NAMALWA (cell line): ENCODE measurements around the gene SFXN5.

Experiments
- DNase-seq: peaks from one replicate; pipeline ENCODE4 v3.0.0-alpha.2; 2015; ENCODE audit warnings: low spot score

Gene SFXN5

DNA sequence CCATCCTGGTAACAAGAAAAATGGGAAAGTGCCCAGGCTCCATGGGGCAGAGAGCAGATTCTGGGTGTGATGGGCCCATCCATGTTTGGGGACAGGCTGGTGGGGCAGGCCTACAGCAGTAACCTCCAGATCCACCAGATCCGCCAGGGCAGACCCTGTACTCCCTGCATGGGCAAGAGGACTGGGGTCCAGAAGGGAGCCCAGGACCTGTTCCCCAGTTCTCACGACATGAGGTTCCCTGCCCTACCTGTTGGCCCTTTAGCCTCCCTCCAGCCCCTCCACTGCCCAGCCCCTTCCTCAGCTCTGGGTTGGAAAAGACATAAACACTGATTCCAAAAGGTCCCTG is 115.5 kb downstream of the SFXN5 start:
- DNase-seq = no peak

DNA sequence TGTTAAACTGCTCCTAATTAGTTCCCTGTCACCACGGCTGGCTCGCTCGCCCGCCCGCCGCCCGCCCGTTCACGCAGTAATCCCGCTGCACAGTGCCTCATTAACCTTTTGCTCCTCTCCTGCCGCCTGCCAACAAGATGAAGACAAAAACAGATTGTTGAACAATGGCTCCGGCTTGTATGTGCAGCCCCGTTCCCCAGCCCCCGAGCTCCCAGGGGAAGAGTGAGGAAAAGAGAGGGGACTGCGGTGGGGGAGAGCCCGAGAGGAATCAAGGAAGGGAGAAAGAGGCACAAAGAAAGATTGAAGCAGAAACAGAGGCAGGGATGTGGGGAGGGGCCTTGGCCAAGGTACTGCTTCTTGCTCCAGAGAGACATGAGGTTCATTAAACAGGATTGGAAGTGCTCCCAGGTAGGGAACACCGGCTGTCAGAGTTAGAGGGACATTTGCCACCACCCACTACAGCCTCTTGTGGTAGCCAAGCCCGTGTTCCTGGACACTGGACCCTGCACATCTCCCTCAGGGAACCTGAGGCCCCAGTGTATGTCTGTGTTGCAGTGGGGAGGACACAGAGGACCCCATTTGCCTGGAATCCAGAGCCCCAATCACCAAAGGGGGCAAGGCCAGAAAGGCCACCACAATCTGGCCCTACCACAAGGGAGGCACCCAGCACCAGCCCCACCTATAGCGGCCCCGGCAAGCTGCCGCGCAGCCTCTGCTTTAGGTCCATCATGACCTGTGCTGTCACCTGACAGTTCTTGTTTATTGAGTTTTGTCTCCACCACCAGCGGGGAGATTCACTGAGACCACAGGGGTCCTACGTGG is 116.1 kb downstream of the SFXN5 start:
- DNase-seq = no peak

DNA sequence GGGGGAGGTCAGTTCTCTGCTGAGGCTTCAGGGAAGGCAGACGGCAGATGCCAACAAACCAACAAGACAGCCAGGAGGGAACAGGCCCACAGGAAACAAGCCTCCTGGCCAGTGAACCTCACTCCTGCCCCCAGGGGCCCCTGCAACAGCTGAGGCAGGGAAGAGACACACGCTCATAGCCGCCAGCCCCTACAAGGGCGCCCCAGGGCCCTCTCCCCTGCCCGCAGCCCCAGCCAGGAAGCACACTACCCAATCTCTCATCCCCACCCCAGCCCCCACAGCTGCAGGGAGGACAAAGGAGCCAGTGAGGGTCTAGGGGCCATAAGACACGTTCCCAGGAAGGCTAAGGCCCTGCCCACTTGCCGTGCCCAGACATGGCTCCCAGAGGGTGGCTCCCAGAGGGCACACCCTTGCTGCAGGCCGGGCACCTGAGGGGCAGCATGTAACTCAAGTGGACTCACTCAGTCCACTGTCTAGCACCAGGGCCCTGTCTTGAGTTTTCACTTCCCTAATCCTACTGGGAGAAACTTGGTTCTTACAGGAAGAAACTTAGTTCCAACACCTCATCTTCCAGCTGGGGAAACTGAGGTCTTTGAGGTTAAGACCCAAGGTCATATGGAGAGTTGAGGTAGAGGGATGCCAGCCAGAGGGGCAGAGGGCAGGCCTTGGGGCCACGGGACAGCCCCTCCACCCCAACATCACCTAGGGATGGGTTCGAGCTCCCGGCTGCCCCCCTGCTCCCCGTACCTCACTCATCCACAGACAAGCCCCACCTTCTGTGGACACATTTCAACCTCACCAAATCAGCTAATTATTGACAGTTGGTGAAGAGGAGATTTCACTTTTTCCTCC is 116.9 kb downstream of the SFXN5 start:
- no peak for DNase-seq

DNA sequence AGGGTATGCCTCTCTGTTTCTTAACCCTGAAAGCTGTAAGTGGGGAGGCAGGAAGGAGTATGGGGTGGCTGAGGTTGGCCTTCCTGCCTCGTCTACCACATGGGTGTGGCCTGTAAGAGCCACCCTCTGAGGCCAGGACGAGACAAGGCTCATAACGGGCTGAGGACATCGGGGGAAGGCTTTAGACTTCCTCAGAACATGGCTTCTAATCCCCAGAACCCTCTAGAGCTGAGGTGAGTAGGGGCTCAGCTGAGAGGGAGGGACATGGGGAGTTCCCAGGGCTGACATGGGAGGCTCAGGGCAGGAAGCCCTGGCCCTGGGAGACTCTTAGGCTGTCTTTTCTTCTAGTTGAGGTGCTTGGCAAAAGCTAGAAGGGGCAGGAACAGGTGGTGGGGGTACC is 117.5 kb downstream of the SFXN5 start:
- no peak for DNase-seq

DNA sequence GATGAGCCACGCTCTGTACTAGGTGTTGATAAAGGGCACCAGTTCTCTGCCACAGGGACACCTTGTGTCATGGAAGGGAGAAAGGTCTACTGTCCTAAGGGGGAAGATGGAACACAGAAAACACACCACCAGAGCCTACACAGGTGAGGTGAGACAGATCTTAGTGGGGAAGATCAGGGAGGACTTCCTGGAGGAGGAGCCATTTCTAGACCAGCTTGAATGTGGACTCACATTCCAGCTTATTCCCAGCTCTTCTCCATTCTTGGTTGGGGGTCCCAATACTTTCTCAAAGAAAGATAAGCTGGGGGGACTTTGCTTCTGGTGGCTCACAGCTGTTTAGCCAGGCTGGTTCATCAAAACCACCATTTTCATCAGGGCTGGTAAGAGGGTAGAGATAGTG is 118.0 kb downstream of the SFXN5 start:
- no peak for DNase-seq

- no peak for DNase-seq
Measured at GRCh38 chr2:72952961-72953360, 118.6 kb downstream of the SFXN5 start.

DNA sequence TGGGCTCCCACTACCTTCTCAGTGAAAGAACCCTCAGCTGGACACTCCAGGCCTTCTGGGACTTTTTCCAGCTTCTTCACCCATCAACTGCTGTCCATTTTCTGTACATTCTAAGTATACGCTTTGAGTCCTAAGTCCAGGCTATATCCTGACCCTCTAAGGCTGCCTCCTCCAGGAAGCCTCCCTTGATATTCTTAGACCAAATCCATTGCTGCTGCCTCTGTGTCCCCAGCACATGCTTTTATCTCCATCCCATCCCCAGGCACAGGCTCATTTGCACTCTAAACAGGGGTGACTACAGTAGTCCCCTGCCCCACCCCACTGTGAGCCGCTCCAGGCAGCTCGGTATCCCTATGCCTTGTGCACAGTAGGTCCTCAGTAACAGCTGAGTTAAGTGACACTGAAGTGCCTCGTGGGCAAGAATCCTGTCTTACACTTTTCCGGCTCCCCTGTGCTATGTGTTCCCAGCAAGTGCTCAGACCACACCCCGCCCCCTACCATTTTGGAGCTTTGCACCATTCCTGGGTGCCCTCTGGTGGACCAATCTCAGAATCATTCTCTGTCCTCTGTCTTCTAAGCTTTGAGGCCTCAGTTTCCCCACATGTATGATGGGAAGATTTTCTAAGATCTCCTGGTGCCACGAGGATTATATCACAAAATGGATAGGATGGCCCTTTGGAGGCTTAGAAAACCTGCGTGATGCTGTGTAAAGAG is 119.2 kb downstream of the SFXN5 start:
- DNase-seq = no peak

DNA sequence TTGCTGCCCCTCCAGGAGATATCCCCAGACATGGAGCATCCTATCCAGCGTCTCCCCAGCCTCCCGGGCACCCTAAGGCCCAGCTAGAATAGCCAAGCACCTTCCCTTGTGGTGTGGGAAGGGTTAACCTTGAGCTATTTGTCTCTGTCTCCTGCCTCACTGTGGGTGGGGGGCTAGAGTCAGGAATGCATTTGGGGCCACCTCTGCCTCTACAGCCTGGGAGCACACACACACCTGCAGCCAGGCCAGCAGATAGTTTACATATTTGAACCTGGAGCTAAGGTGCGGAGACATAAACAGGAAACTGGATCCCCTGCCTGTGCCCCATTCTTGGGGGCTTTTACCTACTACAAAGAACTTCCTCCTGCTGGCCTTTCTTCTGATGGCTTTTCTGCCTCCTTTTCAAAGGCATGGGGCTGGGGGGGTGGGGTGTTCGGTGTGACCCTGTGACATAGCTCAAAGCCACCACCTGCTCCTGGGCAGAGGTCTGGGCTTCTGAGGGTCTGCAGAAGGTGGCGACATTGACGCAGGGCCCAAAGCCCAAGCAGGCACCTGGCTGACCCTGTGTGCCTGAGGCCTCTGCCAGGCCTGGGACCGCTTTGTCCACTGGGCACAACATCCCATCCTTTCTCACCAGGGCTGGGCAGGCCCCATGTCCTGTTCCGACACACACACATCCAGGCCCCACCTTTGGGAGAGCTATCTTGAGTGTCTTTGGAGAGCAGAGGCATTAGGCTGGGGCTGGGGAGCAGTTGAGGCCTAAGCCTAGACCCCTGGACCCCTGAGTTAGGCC is 120.0 kb downstream of the SFXN5 start:
- no peak for DNase-seq

- no peak for DNase-seq
Measured at GRCh38 chr2:72950558-72951255, 120.8 kb downstream of the SFXN5 start.

- DNase-seq = no peak
Measured at GRCh38 chr2:72949642-72950041, 121.9 kb downstream of the SFXN5 start.

DNA sequence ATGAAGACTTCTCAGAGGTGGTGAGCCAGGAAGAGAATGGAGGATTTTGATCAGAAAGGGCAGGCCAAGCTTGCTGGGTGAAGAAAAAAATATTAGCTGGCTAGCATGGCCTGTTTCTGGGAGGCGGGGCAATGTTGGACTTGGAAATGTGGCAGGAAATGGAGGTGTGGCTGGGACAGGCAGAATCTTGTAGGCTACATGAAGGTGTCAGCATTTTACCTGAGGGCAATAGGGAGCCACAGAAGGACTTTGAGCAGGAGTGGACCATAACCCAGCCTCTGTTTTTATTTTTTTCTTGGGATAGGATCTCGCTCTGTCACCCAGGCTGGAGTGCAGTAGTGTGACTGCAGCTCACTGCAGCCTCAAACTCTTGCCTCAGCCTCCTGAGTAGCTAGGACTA is 122.5 kb downstream of the SFXN5 start:
- DNase-seq = no peak

DNA sequence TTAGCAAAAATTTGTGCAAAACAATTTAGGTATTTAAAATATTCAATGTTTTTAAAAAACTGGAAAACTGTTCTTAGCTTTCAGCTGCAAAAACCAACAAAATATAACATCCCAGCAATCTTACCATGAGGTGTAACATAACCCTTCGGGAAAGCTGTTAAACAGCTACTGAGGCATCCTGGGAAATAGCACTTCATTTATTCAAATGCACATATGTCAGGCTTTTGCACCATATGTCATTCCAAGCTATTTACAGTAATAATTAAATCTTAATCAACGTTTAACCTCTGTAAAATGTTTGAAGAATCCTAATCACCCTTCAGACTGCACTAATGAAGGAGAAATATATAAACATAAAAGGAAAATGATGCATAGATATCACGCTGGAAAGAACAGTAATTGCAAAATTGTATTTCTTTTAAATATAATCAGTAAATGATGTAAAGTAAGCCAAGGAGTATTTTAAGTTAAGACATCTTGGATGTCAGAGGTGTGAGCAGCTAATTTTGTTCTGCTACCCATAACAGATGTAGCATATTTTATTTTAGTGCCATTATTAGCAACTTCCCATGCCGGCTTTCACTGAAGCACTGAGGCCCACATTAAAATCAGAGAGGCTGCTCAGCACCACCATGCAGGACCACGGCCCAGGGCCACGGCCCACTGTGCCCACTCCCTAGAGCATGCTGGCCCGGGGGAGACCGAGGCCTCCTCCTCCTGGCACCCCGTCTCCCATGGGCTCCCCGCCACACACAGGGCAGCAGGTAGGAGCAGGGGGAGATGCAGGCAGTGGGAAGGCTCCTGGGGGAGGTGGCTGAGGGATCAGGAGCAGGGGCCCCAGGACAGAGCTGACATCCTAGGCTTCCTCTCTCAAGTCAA is 123.3 kb downstream of the SFXN5 start:
- no peak for DNase-seq

- DNase-seq = no peak
Measured at GRCh38 chr2:72946466-72946865, 125.0 kb downstream of the SFXN5 start.

DNA sequence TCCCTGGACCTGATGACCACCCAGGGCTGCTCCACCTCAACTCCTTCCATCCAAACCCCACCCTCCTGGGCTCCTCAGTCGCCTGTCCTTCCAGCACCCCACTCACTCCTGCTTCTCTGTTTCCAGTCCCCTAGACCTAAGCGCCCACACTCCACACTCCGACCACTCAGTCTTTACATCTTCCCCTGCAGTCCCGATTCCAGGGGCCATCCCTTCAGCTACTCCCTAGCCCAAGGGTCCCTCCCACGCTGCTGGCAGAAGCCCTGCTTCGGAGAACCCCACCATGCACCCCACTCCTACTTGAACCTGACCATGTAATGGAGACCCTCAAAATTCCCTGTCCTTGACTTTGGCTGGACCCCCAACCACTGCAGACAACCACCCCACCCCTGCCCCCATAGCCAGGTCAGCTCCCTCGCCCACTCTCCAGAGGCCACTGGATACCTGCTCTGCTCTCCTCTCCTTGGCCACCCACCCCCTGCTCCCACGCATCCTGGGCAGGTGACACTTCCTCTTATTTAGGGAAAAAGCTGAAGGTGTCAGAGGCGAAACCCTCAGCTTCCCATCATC is 126.0 kb downstream of the SFXN5 start:
- DNase-seq = no peak

GRCh38 chr2:72944804-72945449 is 126.6 kb downstream of the SFXN5 start:
- no peak for DNase-seq

DNA sequence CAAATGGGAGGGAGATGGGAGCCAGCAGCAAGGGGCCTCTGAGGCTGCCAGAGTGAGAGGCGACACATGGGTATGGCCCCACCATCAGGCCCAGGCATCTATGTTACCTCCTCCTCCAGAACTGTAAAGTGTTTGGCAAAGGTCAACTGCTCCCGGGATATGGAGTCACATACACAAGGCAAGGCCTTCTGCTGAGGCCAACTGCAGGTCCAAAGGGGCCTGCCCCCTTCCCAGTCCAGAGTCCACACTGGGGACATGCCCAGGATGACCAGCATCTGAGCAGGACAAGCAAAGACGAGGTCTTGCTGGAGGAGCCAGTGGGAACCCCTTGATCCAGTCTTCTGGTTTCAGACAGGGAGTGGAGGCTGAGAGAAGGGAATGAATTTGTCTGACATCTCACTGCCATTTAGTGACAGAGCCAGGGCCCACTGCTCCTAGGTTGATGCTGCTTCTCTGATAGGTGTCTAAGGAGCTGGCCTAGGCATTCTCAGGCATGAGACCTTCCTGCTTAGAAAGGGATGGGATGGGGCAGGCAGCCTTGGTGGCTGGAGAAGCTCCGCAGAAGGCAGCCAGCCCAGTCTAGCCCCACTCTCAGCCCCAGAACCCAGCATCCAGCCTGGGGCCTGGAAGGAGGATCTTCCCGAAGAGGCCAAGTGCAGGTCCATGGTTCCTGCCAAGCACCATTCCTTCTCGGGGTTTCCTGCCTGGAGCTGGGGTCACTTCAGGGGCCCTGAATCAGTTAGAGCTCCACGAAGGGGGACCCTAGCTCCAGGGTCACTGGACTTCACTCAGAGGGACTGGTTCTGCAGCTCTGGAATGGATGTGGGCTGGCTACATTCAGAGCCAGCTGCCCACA is 127.7 kb downstream of the SFXN5 start:
- DNase-seq = no peak

- no peak for DNase-seq
Measured at GRCh38 chr2:72942881-72943418, 128.6 kb downstream of the SFXN5 start.

- DNase-seq = no peak
Measured at GRCh38 chr2:72942293-72942692, 129.2 kb downstream of the SFXN5 start.
